Trophoblast cell (in vitro differentiated cells and primary cell): ENCODE results near the gene CCL21.

Source experiments
- DNase-seq, 2 donors: peaks; one replicate each; pipeline ENCODE4 v3.0.0-alpha.2; 2016
- H2AFZ ChIP-seq: 2 replicates; pipeline ENCODE4 v1.6.1; 2013; ENCODE audit warnings: low read length, moderate library complexity, mild to moderate bottlenecking; ENCODE audit not compliant: insufficient read depth, poor library complexity
- H2AK5ac ChIP-seq: 2 replicates; pipeline ENCODE4 v1.6.1; 2013; ENCODE audit warnings: mild to moderate bottlenecking, low read length
- H2BK120ac ChIP-seq: 2 replicates; pipeline ENCODE4 v1.6.1; 2013; ENCODE audit warnings: low read length, mild to moderate bottlenecking, moderate library complexity; ENCODE audit not compliant: insufficient read depth, poor library complexity
- H2BK12ac ChIP-seq: 2 replicates; pipeline ENCODE4 v1.6.1; 2013; ENCODE audit warnings: mild to moderate bottlenecking, low read length, moderate library complexity
- H2BK5ac ChIP-seq: 2 replicates; pipeline ENCODE4 v1.6.1; 2013; ENCODE audit warnings: low read length, low read depth, moderate library complexity, mild to moderate bottlenecking; ENCODE audit not compliant: poor library complexity
- H3K14ac ChIP-seq: 2 replicates; pipeline ENCODE4 v1.6.1; 2013; ENCODE audit warnings: mild to moderate bottlenecking, low read length
- H3K18ac ChIP-seq: 2 replicates; pipeline ENCODE4 v1.6.1; 2013; ENCODE audit warnings: mild to moderate bottlenecking, low read length
- H3K23ac ChIP-seq: 2 replicates; pipeline ENCODE4 v1.6.1; 2013; ENCODE audit warnings: low read length
- H3K27ac ChIP-seq: 2 replicates; pipeline ENCODE4 v1.5.1; 2013; ENCODE audit warnings: low read depth, mild to moderate bottlenecking, inconsistent platforms, low read length, moderate library complexity
- H3K27me3 ChIP-seq: 2 replicates; pipeline ENCODE4 v1.6.1; 2013; ENCODE audit warnings: inconsistent platforms, mild to moderate bottlenecking, low read length, moderate library complexity; ENCODE audit not compliant: insufficient read depth
- H3K36me3 ChIP-seq, 2 experiments: 1 replicate in 1 of 2; 2 replicates in 1 of 2; pipeline ENCODE4 v1.6.1; 2013; ENCODE audit warnings: low read length in 2 of 2, mild to moderate bottlenecking in 2 of 2, moderate library complexity in 1 of 2; ENCODE audit not compliant: insufficient read depth in 2 of 2, control insufficient read depth in 1 of 2
- H3K4ac ChIP-seq: 2 replicates; pipeline ENCODE4 v1.6.1; 2013; ENCODE audit warnings: low read depth, mild to moderate bottlenecking, low read length, moderate library complexity
- H3K4me1 ChIP-seq, 2 experiments: 1 replicate in 1 of 2; 2 replicates in 1 of 2; pipeline ENCODE4 v1.6.1; 2013; ENCODE audit warnings: low read length in 2 of 2, mild to moderate bottlenecking in 2 of 2, moderate library complexity in 1 of 2; ENCODE audit not compliant: insufficient read depth in 2 of 2, control insufficient read depth in 1 of 2
- H3K4me2 ChIP-seq: 2 replicates; pipeline ENCODE4 v1.6.1; 2013; ENCODE audit warnings: inconsistent platforms, mild to moderate bottlenecking, low read length, moderate library complexity
- H3K4me3 ChIP-seq: 2 replicates; pipeline ENCODE4 v1.5.1; 2013; ENCODE audit warnings: mild to moderate bottlenecking, low read depth, low read length, inconsistent platforms
- H3K79me1 ChIP-seq: one replicate; pipeline ENCODE4 v1.6.1; 2013; ENCODE audit warnings: low read length
- H3K79me2 ChIP-seq: 2 replicates; pipeline ENCODE4 v1.6.1; 2013; ENCODE audit warnings: low read length, mild to moderate bottlenecking; ENCODE audit not compliant: control insufficient read depth, insufficient read depth, poor library complexity
- H3K9ac ChIP-seq: 2 replicates; pipeline ENCODE4 v1.6.1; 2013; ENCODE audit warnings: mild to moderate bottlenecking, low read length
- H3K9me3 ChIP-seq: 2 replicates; pipeline ENCODE4 v1.6.1; 2013; ENCODE audit warnings: low read depth, mild to moderate bottlenecking, control low read depth, inconsistent platforms, low read length; ENCODE audit not compliant: insufficient read depth
- H4K12ac ChIP-seq: 2 replicates; pipeline ENCODE4 v1.6.1; 2013; ENCODE audit warnings: low read depth, mild to moderate bottlenecking, low read length, moderate library complexity
- H4K8ac ChIP-seq: 2 replicates; pipeline ENCODE4 v1.6.1; 2013; ENCODE audit warnings: low read depth, mild to moderate bottlenecking, low read length, moderate library complexity
- H4K91ac ChIP-seq: one replicate; pipeline ENCODE4 v1.6.1; 2013; ENCODE audit warnings: low read depth, mild to moderate bottlenecking, low read length, moderate library complexity
- WGBS: extraction: QIAGEN DNeasy Blood & Tissue Kit; methylation state at CpG from one replicate; pipeline ENCODE4 v1.1.7; 2013; ENCODE audit warnings: missing lambda C conversion rate; ENCODE audit not compliant: insufficient read length, insufficient coverage; ENCODE audit errors: extremely low coverage; 5-methylcytosine and 5-hydroxymethylcytosine counted together

The CCL21 gene

DNA sequence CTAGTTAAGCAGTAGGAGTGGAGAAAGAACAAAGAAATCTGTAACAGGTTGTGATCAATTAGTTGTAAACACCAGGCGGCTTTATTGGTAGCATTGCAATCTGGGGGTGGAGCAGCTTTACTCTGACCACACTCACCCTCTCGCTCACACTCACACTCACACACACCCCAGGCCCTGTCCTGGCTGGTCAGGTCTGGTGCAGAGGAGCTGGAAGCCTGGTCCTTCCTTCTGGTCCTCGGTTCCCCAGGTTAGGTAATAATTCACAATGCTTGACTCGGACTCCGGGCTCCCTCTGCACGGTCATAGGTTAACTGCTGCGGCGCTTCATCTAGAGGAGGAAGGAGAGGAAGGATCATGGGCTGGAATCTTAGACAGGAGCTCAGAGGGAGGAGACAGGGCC lies 20.4 kb downstream of the CCL21 start:
- Histone ChIP-seq H2BK5ac (no peak overlapping the region), H3K79me1 (no peaks in the 10 kb centered on the region), H4K12ac (no peak overlapping the region), H2BK12ac (no peak overlapping the region), H3K27ac (no peak overlapping the region), H2AFZ (no peak overlapping the region), H3K9ac (no peak overlapping the region), H3K14ac (no peak overlapping the region), H4K8ac (no peak overlapping the region), H3K36me3 (no peaks in the 10 kb centered on the region), H3K4me1 (peaks cover 2 to 4% of the 10 kb centered on the region in 2 experiments), H3K79me2 (no peaks in the 10 kb centered on the region), H2AK5ac (no peak overlapping the region), H3K18ac (no peak overlapping the region), H3K4me3 (no peak overlapping the region), H3K4ac (no peak overlapping the region), H3K27me3 (no peaks in the 10 kb centered on the region), H3K4me2 (no peak overlapping the region), H3K23ac (no peak overlapping the region), H3K9me3 (no peaks in the 10 kb centered on the region), H2BK120ac (no peak overlapping the region), H4K91ac (no peak overlapping the region)
- DNase-seq: no peak
- no CpG with 5 or more reads among the region's 8 CpGs for WGBS

DNA sequence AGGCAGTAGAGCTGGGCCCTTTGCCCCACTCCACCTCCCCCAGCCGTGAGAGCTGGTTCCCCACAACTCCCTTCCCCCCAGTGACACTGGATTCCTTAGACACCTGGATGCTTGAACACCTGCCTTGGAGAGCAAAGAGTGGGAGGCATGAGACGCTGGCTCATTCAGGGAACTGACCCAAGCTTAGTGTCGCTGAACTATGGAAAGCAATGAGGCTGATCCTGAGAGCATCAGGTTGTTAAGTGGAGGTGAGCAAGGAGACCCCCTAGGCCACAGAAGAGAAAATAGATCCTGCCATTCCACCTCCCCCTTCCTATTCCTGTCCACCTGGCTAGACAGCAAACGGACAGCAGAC lies 20.8 kb downstream of the CCL21 start:
- Histone ChIP-seq H3K18ac (no peak overlapping the region), H3K4me3 (no peak overlapping the region), H3K4me2 (no peak overlapping the region), H2BK12ac (no peak overlapping the region), H3K27me3 (no peaks in the 10 kb centered on the region), H3K79me2 (no peaks in the 10 kb centered on the region), H4K91ac (no peak overlapping the region), H3K79me1 (no peaks in the 10 kb centered on the region), H3K23ac (no peak overlapping the region), H3K9ac (no peak overlapping the region), H3K27ac (no peak overlapping the region), H2BK120ac (no peak overlapping the region), H3K4ac (no peak overlapping the region), H3K4me1 (peaks cover 2 to 4% of the 10 kb centered on the region in 2 experiments), H3K9me3 (no peaks in the 10 kb centered on the region), H2AK5ac (no peak overlapping the region), H4K8ac (no peak overlapping the region), H3K36me3 (no peaks in the 10 kb centered on the region), H4K12ac (no peak overlapping the region), H2BK5ac (no peak overlapping the region), H3K14ac (no peak overlapping the region), H2AFZ (no peak overlapping the region)
- DNase-seq: no peak
- WGBS: no CpG with 5 or more reads among the region's 4 CpGs

GRCh38 chr9:34688329-34689115 lies 21.4 kb downstream of the CCL21 start:
- H3K9ac ChIP-seq: no peak overlapping the region
- no peaks in the 10 kb centered on the region for H3K9me3 ChIP-seq
- H3K4me2 ChIP-seq: no peak overlapping the region
- no peak overlapping the region for H2BK12ac ChIP-seq
- H4K8ac ChIP-seq: no peak overlapping the region
- no CpG with 5 or more reads among the region's 5 CpGs for WGBS
- H2AK5ac ChIP-seq: no peak overlapping the region
- H3K23ac ChIP-seq: no peak overlapping the region
- H4K12ac ChIP-seq: no peak overlapping the region
- H3K4me1 ChIP-seq: peaks cover 2 to 4% of the 10 kb centered on the region in 2 experiments
- no peak overlapping the region for H3K14ac ChIP-seq
- no peak overlapping the region for H2BK120ac ChIP-seq
- no peak overlapping the region for H3K4me3 ChIP-seq
- no peak overlapping the region for H2AFZ ChIP-seq
- no peak overlapping the region for H4K91ac ChIP-seq
- H3K18ac ChIP-seq: no peak overlapping the region
- no peak overlapping the region for H3K4ac ChIP-seq
- no peak overlapping the region for H2BK5ac ChIP-seq
- no peaks in the 10 kb centered on the region for H3K27me3 ChIP-seq
- H3K79me1 ChIP-seq: no peaks in the 10 kb centered on the region
- no peaks in the 10 kb centered on the region for H3K79me2 ChIP-seq
- DNase-seq: no peak
- H3K27ac ChIP-seq: no peak overlapping the region
- no peaks in the 10 kb centered on the region for H3K36me3 ChIP-seq

GRCh38 chr9:34687276-34688030 lies 22.5 kb downstream of the CCL21 start:
- H4K12ac ChIP-seq: no peak overlapping the region
- no peak overlapping the region for H3K27ac ChIP-seq
- H3K9me3 ChIP-seq: no peaks in the 10 kb centered on the region
- H2BK5ac ChIP-seq: no peak overlapping the region
- H3K79me2 ChIP-seq: no peaks in the 10 kb centered on the region
- no peak overlapping the region for H2AK5ac ChIP-seq
- H3K4me2 ChIP-seq: no peak overlapping the region
- peaks cover 2 to 4% of the 10 kb centered on the region in 2 experiments for H3K4me1 ChIP-seq
- H3K4ac ChIP-seq: no peak overlapping the region
- H3K14ac ChIP-seq: no peak overlapping the region
- no peaks in the 10 kb centered on the region for H3K27me3 ChIP-seq
- no peak overlapping the region for H3K18ac ChIP-seq
- no peak overlapping the region for H3K9ac ChIP-seq
- H3K36me3 ChIP-seq: no peaks in the 10 kb centered on the region
- WGBS: no CpG with 5 or more reads among the region's 10 CpGs
- no peak overlapping the region for H3K23ac ChIP-seq
- H2BK120ac ChIP-seq: no peak overlapping the region
- no peak overlapping the region for H4K91ac ChIP-seq
- H2BK12ac ChIP-seq: no peak overlapping the region
- no peak for DNase-seq
- no peak overlapping the region for H2AFZ ChIP-seq
- H4K8ac ChIP-seq: no peak overlapping the region
- H3K4me3 ChIP-seq: no peak overlapping the region
- no peaks in the 10 kb centered on the region for H3K79me1 ChIP-seq
